Hepatocyte (in vitro differentiated cells): ENCODE measurements around the gene KCNG3.

Source experiments
- EZH2 ChIP-seq: fragments of 200-600 bp; sonication (generic); IDR thresholded peaks from 2 replicates; pipeline ENCODE4 v1.6.1; 2016; ENCODE audit warnings: antibody characterized with exemption, mild to moderate bottlenecking, borderline replicate concordance
- EZH2phosphoT487 ChIP-seq: fragments of 200-600 bp; sonication (generic); IDR thresholded peaks from one replicate; pipeline ENCODE4 v1.6.1; 2018; ENCODE audit warnings: antibody characterized with exemption, mild to moderate bottlenecking, low read depth, moderate library complexity; ENCODE audit not compliant: unreplicated experiment, severe bottlenecking
- TF ChIP-seq, protein P1 (sequence below): fragments of 200-600 bp; sonication (generic); IDR thresholded peaks from 2 replicates; pipeline ENCODE4 v1.5.1; 2016; ENCODE audit warnings: antibody characterized with exemption, mild to moderate bottlenecking; ENCODE audit not compliant: poor library complexity

DNA sequence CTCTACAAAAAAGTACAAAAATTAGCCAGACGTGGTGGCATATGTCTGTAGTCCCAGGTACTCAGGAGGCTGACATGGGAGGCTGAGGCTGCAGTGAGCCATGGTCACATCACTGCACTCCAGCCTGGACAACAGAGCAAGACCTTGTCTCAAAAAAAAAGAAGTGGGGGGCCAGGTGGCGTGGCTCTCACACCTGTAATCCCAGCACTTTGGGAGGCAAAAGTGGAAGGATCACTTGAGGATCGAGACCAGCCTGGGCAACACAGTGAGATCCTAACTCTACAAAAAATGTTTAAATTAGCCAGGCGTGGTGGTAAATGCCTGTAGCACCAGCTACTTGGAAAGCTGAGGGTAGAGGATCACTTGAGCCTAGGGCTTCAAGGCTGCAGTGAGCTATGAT, 23.1 kb downstream of the KCNG3 start:
- TF ChIP-seq, protein P1, sequence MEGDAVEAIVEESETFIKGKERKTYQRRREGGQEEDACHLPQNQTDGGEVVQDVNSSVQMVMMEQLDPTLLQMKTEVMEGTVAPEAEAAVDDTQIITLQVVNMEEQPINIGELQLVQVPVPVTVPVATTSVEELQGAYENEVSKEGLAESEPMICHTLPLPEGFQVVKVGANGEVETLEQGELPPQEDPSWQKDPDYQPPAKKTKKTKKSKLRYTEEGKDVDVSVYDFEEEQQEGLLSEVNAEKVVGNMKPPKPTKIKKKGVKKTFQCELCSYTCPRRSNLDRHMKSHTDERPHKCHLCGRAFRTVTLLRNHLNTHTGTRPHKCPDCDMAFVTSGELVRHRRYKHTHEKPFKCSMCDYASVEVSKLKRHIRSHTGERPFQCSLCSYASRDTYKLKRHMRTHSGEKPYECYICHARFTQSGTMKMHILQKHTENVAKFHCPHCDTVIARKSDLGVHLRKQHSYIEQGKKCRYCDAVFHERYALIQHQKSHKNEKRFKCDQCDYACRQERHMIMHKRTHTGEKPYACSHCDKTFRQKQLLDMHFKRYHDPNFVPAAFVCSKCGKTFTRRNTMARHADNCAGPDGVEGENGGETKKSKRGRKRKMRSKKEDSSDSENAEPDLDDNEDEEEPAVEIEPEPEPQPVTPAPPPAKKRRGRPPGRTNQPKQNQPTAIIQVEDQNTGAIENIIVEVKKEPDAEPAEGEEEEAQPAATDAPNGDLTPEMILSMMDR, result no peak
- TF ChIP-seq EZH2phosphoT487, result no peak
- no peak for TF ChIP-seq EZH2
